NCI-H510A treated with DMSO at 0.1 percent for 48 hours (cell line): ENCODE results near the gene PIGP.
"Not testable (repeated sequence)": the region's sequence is repeated elsewhere in the genome, so short reads cannot be mapped to it uniquely, and the experiment has no call there.

Experiments used
- DNase-seq: peaks from one replicate; lab custom pipeline; 2025; lab: John Stamatoyannopoulos, UW

PIGP gene

GRCh38 chr21:37044643-37045042 lies 28.2 kb downstream of the PIGP start:
- no peak for DNase-seq

GRCh38 chr21:37043818-37044217 lies 29.1 kb downstream of the PIGP start:
- no peak for DNase-seq

- peak; percentile 78 for DNase-seq
These were observed 31.1 kb downstream of the PIGP start for GRCh38 chr21:37041706-37042271.

DNA sequence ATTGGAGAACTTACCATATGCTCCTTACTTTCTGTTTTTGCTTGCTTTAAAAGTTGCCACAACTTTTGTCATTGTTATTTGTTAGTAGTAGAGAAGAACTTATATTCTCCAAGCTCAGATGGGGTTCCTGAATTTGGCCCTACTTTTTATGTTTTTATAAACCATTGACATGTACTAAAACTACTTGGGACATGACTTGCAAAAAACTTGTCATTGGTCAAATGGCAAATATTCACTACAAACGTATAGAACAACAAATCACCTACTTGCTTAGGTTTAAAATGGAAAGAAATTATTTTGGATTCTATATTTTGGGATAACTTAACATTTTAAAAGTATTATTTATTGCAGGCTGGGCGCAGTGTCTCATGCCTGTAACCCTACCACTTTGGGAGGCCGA lies 32.7 kb downstream of the PIGP start:
- no peak for DNase-seq

DNA sequence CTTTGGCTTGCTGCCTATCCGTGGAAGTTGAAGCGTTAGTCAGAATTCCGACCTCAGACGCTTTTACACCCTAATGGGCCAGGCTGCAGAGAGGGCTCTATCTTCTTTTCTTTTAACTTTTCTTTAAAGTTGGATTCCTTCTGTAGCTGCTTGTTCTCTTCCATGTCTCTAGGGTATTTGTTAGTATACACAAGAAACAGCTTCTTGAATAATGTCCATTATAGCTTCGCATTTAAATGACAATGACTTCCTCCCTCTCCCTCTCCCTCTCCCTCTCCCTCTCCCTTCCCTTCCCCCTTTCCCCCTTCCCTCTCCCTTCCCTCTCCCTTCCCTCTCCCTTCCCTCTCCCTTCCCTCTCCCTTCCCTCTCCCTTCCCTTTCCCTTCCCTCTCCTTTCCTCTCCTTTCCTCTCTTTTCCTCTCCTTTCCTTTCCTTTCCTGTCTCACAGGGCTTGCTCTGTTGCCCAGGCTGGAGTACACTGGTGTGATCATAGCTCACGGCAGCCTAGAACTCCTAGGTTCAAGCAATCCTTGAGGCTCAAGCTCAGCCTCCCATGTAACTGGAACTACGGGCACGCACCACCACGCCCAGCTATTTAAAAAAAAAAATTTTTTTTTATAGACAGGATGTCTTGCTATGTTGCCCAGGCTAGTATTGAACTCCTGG lies 33.3 kb downstream of the PIGP start:
- no peak for DNase-seq

- no peak for DNase-seq
These were observed 36.7 kb downstream of the PIGP start for GRCh38 chr21:37036177-37036576.

- not testable (repeated sequence) for DNase-seq
These were observed 38.5 kb downstream of the PIGP start for GRCh38 chr21:37034394-37034793.

DNA sequence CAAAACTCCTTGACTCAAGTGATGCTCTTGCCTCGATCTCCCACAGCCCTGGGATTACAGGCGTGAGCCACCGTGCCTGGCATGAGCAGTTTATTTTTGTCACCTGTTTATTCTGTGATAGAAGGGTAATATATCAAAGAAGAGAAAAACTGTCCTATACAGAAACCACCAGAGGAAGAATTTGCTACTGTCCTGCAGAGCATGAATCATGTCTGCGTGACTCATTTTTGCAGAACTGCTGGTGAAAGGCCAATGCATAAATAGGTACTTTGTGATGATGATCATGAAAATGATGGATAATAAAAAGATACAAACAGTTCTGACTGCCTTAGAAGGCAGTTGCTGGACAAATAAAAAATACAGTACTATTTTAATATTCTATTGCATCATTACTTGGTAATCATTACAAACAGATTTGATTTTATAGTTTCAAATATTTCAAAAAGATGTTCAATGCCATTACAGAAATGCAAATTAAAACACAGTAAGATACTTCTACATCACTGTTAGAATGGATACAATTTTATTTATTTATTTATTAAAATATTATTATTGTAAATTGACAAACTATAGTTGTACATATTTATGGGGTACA lies 39.9 kb downstream of the PIGP start:
- DNase-seq: no peak

DNA sequence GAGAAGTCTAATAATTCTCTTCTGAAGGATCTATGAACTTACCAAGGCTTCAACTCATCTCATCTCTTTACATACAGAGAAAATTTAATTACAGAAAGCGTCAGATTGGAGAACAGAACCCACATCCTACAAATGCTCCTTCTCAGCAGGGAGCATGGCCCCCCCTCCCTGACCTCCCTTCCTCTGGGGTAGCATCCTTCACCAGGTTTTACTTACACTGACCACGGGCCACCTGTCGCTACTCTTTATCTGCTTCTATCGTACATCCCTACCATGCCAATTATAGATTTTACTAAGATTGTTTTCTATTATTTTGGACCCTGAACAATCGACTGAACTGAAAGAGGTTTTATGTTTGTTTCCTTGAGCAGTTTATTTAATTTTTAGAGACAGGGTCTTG lies 40.6 kb downstream of the PIGP start:
- DNase-seq: no peak

- no peak for DNase-seq
These were observed 42.0 kb downstream of the PIGP start for GRCh38 chr21:37030864-37031263.

DNA sequence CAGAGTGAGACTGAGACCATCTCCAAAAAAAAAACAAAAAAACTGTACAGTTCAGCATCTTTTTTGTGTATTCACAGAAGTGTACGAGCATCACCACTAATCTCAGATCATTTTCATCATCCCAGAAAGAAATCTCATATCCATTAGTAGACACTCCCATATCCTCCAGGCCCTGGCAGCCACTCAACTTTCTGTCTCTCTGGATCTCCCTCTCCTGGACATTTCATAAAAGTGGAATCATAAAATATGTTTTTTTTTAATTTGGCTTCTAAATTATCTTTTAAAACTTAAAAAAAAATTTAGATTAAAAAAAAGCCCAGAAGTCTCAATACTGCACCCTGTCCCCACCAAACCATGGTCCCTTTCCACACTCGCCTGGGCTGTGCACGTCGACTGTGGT lies 44.3 kb downstream of the PIGP start:
- DNase-seq: no peak

DNA sequence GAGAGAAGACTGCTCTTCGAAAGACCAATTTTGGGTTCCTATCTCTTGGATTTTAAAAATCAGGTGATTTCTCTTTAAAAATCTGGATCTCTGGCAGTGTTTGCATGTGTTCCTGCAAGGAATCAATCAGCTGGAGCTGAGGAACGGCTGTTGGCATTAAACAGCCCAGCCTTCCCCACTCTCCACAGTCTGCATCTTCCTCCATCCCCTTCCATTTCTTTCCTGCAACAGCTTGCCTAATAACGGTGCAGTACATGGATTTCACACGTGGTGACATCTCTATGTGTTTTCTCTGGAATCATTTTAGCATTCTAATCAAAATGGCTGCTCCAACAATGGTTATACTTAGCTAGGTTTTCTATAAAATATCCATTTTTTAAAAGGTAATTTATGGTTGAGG lies 46.4 kb downstream of the PIGP start:
- no peak for DNase-seq

DNA sequence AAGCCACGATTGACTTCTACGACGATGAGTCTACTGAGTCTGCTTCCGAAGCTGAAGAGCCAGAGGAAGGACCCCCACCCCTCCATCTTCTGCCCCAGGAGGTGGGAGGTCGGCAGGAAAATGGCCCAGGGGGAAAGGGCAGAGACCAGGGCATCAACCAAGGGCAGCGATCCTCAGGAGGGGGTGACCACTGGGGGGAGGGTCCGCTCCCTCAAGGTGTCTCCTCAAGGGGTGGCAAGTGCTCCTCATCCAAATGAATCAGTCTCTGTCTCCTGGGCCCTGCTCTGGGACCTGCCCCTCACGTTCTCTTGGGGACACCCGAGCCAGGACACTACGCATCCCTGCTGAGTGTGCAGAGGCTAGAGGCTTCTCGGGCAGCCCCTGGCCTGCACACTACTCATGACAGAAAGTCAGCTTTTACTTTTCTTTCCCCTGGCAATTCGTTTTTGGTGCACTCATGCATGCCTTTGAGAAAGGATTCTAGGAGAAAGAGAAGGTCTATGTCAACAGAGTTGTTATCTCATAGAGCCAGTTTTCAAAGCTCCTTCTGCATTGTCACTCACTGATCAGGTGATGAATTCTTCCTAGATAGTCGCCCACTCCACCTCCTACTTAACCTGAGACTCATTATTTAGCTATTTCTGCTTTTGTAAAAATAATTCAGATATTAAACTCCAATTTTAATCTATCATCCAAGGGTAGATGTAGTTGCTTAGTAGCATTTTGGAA lies 54.8 kb downstream of the PIGP start:
- DNase-seq: no peak
